IPS DF 6.9 (cell line): ENCODE measurements around the gene NAE1.

Source experiments
- DNase-seq: peaks from one replicate; pipeline ENCODE4 v3.0.0-alpha.2; 2013; ENCODE audit warnings: low read depth, low spot score
- H3K27ac ChIP-seq: one replicate; pipeline ENCODE4 v1.5.1; 2013; ENCODE audit warnings: low read length, control low read depth
- H3K27me3 ChIP-seq: 2 replicates; pipeline ENCODE4 v1.6.1; 2013; ENCODE audit warnings: mild to moderate bottlenecking, low read length; ENCODE audit not compliant: control insufficient read depth, insufficient read depth
- H3K36me3 ChIP-seq: 2 replicates; pipeline ENCODE4 v1.6.1; 2013; ENCODE audit warnings: low read length; ENCODE audit not compliant: control insufficient read depth, insufficient read depth
- H3K4me1 ChIP-seq: 2 replicates; pipeline ENCODE4 v1.6.1; 2013; ENCODE audit warnings: low read length; ENCODE audit not compliant: control insufficient read depth, insufficient read depth
- H3K4me3 ChIP-seq: 2 replicates; pipeline ENCODE4 v1.5.1; 2013; ENCODE audit warnings: mild to moderate bottlenecking, low read length
- H3K9me3 ChIP-seq: 2 replicates; pipeline ENCODE4 v1.6.1; 2013; ENCODE audit warnings: low read length, inconsistent platforms; ENCODE audit not compliant: control insufficient read depth, insufficient read depth
- WGBS: extraction: QIAGEN DNeasy Blood & Tissue Kit; methylation state at CpG from one replicate; pipeline ENCODE4 v1.1.7; 2013; ENCODE audit warnings: mixed read lengths, missing lambda C conversion rate; ENCODE audit not compliant: insufficient read length, insufficient coverage; 5-methylcytosine and 5-hydroxymethylcytosine counted together

The NAE1 gene

GRCh38 chr16:66862023-66862520, 31.3 kb upstream of the NAE1 start:
- DNase-seq: no peak
- no peaks in the 10 kb centered on the region for H3K4me1 ChIP-seq
- H3K9me3 ChIP-seq: no peaks in the 10 kb centered on the region
- WGBS: no CpG with 5 or more reads among the region's 8 CpGs
- H3K27ac ChIP-seq: no peak overlapping the region
- no peak overlapping the region for H3K4me3 ChIP-seq
- no peaks in the 10 kb centered on the region for H3K27me3 ChIP-seq
- H3K36me3 ChIP-seq: no peaks in the 10 kb centered on the region

GRCh38 chr16:66859397-66860068, 28.8 kb upstream of the NAE1 start:
- WGBS: no CpG with 5 or more reads among the region's 3 CpGs
- H3K27me3 ChIP-seq: no peaks in the 10 kb centered on the region
- DNase-seq: no peak
- no peak overlapping the region for H3K27ac ChIP-seq
- H3K4me1 ChIP-seq: no peaks in the 10 kb centered on the region
- H3K4me3 ChIP-seq: no peak overlapping the region
- H3K36me3 ChIP-seq: no peaks in the 10 kb centered on the region
- no peaks in the 10 kb centered on the region for H3K9me3 ChIP-seq

GRCh38 chr16:66858740-66859396, 28.1 kb upstream of the NAE1 start:
- Histone ChIP-seq H3K27ac (no peak overlapping the region), H3K9me3 (no peaks in the 10 kb centered on the region), H3K27me3 (no peaks in the 10 kb centered on the region), H3K4me3 (no peak overlapping the region), H3K4me1 (no peaks in the 10 kb centered on the region), H3K36me3 (no peaks in the 10 kb centered on the region)
- DNase-seq: no peak
- no CpG with 5 or more reads among the region's 4 CpGs for WGBS

- H3K4me1 ChIP-seq: no peaks in the 10 kb centered on the region
- H3K27ac ChIP-seq: no peak overlapping the region
- no peaks in the 10 kb centered on the region for H3K9me3 ChIP-seq
- H3K4me3 ChIP-seq: no peak overlapping the region
- H3K27me3 ChIP-seq: no peaks in the 10 kb centered on the region
- DNase-seq: no peak
- WGBS: no CpG with 5 or more reads among the region's 6 CpGs
- H3K36me3 ChIP-seq: no peaks in the 10 kb centered on the region
These were observed 26.7 kb upstream of the NAE1 start for GRCh38 chr16:66857437-66857836.

DNA sequence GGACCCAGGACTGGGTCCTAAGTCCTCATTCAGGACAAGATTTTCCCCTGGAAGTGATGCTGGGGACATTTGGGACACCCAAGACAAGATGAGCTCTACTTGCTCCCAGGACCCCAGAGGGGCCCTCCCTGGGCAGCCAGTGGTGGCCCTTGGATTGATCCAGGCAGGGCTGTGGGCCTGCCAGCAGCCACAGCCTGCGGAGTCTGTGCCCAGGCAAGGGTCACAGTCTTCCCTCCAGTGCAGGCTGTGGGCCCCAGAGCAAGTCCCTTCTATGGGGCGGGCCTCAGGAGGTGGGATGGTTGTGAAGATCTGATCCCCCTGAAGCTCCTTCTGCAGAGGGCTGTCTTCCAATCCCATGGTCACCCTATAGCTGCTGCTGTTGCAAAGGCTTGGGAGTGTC, 26.0 kb upstream of the NAE1 start:
- Histone ChIP-seq H3K27ac (no peak overlapping the region), H3K36me3 (no peaks in the 10 kb centered on the region), H3K27me3 (no peaks in the 10 kb centered on the region), H3K4me1 (no peaks in the 10 kb centered on the region), H3K9me3 (no peaks in the 10 kb centered on the region), H3K4me3 (no peak overlapping the region)
- no peak for DNase-seq
- no CpG with 5 or more reads among the region's 2 CpGs for WGBS

DNA sequence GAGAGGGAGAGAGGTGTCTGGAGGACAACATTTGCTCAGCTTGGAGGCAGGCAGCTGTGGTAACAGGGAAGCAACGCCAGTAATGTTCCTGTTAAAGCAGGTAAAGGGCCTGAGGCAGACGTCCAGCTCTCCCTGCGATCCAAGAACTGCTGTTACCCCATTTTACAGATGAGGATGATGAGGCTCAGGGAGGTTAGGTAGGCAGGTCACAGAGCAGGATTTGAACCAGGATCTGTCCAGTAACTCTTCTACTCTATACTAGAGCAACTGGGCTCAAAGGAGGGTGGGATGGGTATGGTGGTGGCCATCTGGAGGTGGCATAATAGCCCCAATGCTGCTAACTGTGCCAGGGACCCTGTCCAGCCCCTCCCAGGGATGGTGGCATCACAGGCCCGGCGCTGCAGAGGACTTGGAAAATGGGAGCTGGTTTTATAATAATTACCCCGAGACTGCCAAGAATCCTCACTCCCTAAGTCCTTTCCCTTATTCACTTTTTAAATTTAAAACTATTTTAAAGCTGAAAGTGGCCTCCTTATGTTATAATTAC, 25.5 kb upstream of the NAE1 start:
- no peak overlapping the region for H3K4me3 ChIP-seq
- no peaks in the 10 kb centered on the region for H3K27me3 ChIP-seq
- H3K4me1 ChIP-seq: no peaks in the 10 kb centered on the region
- no peaks in the 10 kb centered on the region for H3K36me3 ChIP-seq
- no peaks in the 10 kb centered on the region for H3K9me3 ChIP-seq
- no peak overlapping the region for H3K27ac ChIP-seq
- WGBS: no CpG with 5 or more reads among the region's 6 CpGs
- DNase-seq: no peak

DNA sequence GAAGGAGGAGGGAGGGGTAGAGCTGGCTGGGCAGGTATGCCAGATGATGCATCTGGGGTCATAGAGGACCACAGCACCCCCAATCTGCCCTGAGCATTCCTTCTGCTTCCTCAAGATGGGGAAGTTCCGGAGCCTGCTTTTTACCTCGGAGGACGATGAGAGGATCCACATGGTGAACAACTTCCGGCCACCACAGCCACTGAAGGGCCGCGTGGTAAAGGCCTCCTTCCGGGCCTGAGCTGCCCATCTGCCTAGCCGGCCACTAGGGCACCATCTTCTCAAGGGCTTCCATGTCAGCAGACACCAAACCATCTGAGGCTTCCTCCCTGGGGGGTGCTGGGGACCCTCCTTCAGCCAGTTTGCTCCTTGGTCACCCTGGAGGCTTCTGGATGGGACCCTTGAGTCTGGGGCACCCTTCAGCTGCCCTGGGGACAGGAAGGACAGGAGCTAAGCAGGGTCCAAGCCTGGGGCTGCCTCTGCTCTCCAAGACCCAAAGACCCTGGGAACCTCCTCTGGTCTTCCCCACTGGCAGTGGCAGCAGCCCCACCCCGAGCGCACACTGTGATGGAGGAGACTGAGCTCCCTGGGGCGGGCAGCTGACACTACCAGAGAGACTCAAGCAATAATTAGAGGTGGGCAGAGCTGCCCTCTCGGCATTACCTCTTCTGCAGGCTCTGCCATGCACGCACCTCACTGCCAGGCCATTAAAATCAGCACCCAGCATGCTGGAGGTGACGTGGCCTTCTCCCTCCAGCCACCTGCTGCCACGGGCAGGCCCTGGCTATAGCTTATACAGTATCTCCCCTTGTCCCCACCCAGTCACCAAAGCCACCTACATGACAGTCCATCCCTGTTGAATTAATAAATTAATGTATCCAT, 22.7 kb upstream of the NAE1 start:
- Histone ChIP-seq H3K27ac (no peak overlapping the region), H3K9me3 (no peaks in the 10 kb centered on the region), H3K4me3 (no peak overlapping the region; the same call in 1 of the 2 replicates), H3K36me3 (no peaks in the 10 kb centered on the region), H3K27me3 (no peaks in the 10 kb centered on the region), H3K4me1 (no peaks in the 10 kb centered on the region)
- no CpG with 5 or more reads among the region's 15 CpGs for WGBS
- DNase-seq: no peak

- DNase-seq: no peak
These were observed 20.6 kb upstream of the NAE1 start for GRCh38 chr16:66851166-66851964.

GRCh38 chr16:66850115-66850815, 19.5 kb upstream of the NAE1 start:
- no peak for DNase-seq
- no peaks in the 10 kb centered on the region for H3K9me3 ChIP-seq
- peaks cover 8% of the 10 kb centered on the region for H3K27me3 ChIP-seq
- H3K4me3 ChIP-seq: no peak overlapping the region
- no peaks in the 10 kb centered on the region for H3K36me3 ChIP-seq
- WGBS: no CpG with 5 or more reads among the region's 14 CpGs
- 0 out of 2 replicates have a peak, but pooled peaks cover 2% of the 10 kb centered on the region for H3K4me1 ChIP-seq
- H3K27ac ChIP-seq: no peak overlapping the region

More at GRCh38 chr16:66851166-66851964, 20.6 kb upstream of the NAE1 start:
- H3K9me3 ChIP-seq: no peaks in the 10 kb centered on the region
- no peak overlapping the region for H3K27ac ChIP-seq
- H3K27me3 ChIP-seq: no peaks in the 10 kb centered on the region; the same call in 1 of the 2 replicates
- no CpG with 5 or more reads among the region's 13 CpGs for WGBS
- H3K36me3 ChIP-seq: no peaks in the 10 kb centered on the region
- H3K4me3 ChIP-seq: no peak overlapping the region
- H3K4me1 ChIP-seq: no peaks in the 10 kb centered on the region
